C4-2B (cell line): ENCODE data around the gene PDLIM1.

ENCODE experiments used
- ZFX ChIP-seq: fragments of 450-650 bp; IDR thresholded peaks from 2 replicates; pipeline ENCODE4 v1.6.1; 2017
- TF ChIP-seq, protein P1 (sequence below): fragments of 450-650 bp; conservative IDR thresholded peaks from 2 replicates; pipeline ENCODE4 v1.5.1; 2017; ENCODE audit warnings: mild to moderate bottlenecking

DNA sequence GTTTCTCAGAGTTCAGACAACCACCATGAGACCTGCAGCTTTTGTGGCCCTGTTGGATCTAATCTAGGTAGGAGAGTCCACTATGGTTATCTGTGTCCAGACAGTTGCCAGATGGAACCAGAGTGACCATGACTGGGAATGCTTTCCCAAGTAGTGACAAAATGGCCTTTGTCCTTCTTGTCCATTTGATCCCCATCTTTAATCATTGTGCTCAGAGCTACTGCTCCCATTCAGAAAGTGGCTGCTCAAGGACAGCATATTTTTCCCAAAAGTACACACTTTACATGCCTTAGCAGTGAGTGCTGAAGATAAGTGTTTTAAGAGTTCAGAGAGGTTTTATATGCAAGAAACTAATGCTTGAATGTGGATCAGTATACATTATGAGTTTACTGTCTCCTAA lies 102.2 kb downstream of the PDLIM1 start:
- TF ChIP-seq, protein P1, sequence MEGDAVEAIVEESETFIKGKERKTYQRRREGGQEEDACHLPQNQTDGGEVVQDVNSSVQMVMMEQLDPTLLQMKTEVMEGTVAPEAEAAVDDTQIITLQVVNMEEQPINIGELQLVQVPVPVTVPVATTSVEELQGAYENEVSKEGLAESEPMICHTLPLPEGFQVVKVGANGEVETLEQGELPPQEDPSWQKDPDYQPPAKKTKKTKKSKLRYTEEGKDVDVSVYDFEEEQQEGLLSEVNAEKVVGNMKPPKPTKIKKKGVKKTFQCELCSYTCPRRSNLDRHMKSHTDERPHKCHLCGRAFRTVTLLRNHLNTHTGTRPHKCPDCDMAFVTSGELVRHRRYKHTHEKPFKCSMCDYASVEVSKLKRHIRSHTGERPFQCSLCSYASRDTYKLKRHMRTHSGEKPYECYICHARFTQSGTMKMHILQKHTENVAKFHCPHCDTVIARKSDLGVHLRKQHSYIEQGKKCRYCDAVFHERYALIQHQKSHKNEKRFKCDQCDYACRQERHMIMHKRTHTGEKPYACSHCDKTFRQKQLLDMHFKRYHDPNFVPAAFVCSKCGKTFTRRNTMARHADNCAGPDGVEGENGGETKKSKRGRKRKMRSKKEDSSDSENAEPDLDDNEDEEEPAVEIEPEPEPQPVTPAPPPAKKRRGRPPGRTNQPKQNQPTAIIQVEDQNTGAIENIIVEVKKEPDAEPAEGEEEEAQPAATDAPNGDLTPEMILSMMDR = no peak
- TF ChIP-seq ZFX = no peak
